HEK293T (cell line): ENCODE results near the gene GABBR2.

ENCODE experiments used
- CTCF ChIA-PET: fragments of 350-600 bp; formaldehyde crosslinking; extraction: SDS; loops from one replicate; lab custom pipeline; 2021; ENCODE audit warnings: antibody characterized with exemption, inconsistent platforms; lab: Yijun Ruan, JAX
- POLR2A ChIA-PET: fragments of 350-600 bp; formaldehyde crosslinking; extraction: SDS; loops from one replicate; lab custom pipeline; 2020; ENCODE audit warnings: antibody characterized with exemption, inconsistent platforms; lab: Yijun Ruan, JAX
- DNase-seq: peaks from one replicate; pipeline ENCODE4 v3.0.0; 2012; ENCODE audit warnings: mixed read lengths; ENCODE audit errors: extremely low spot score
- ARNT ChIP-seq: fragments of 450-650 bp; IDR thresholded peaks from 2 replicates; pipeline ENCODE4 v1.6.1; 2017; ENCODE audit warnings: mild to moderate bottlenecking
- BHLHE40 ChIP-seq: fragments of 450-650 bp; IDR thresholded peaks from 2 replicates; pipeline ENCODE4 v1.6.1; 2016; ENCODE audit warnings: mild to moderate bottlenecking, moderate library complexity, borderline replicate concordance
- CTBP1 ChIP-seq: fragments of 450-650 bp; IDR thresholded peaks from 2 replicates; pipeline ENCODE4 v1.6.1; 2016; ENCODE audit warnings: borderline replicate concordance
- ELF4 ChIP-seq: fragments of 450-650 bp; IDR thresholded peaks from 2 replicates; pipeline ENCODE4 v1.6.1; 2017; ENCODE audit warnings: antibody characterized with exemption
- FOXA1 ChIP-seq: fragments of 450-650 bp; IDR thresholded peaks from 2 replicates; pipeline ENCODE4 v1.6.1; 2016; ENCODE audit warnings: mild to moderate bottlenecking
- FOXK2 ChIP-seq: fragments of 450-650 bp; IDR thresholded peaks from 2 replicates; pipeline ENCODE4 v1.6.1; 2016; ENCODE audit warnings: mild to moderate bottlenecking
- FOXM1 ChIP-seq: fragments of 450-650 bp; IDR thresholded peaks from 2 replicates; pipeline ENCODE4 v1.6.1; 2017; ENCODE audit warnings: mild to moderate bottlenecking, borderline replicate concordance
- HDGF ChIP-seq: fragments of 450-650 bp; IDR thresholded peaks from 2 replicates; pipeline ENCODE4 v1.6.1; 2017; ENCODE audit warnings: antibody characterized with exemption, borderline replicate concordance
- L3MBTL2 ChIP-seq: fragments of 450-650 bp; conservative IDR thresholded peaks from 2 replicates; pipeline ENCODE4 v1.6.1; 2016; ENCODE audit warnings: mild to moderate bottlenecking
- LEF1 ChIP-seq: fragments of 450-650 bp; IDR thresholded peaks from 2 replicates; pipeline ENCODE4 v1.6.1; 2017; ENCODE audit warnings: mild to moderate bottlenecking, borderline replicate concordance
- NFRKB ChIP-seq: fragments of 450-650 bp; IDR thresholded peaks from 2 replicates; pipeline ENCODE4 v1.6.1; 2016; ENCODE audit warnings: mild to moderate bottlenecking, moderate library complexity
- PKNOX1 ChIP-seq: fragments of 450-650 bp; IDR thresholded peaks from 2 replicates; pipeline ENCODE4 v1.6.1; 2016
- SP1 ChIP-seq: fragments of 450-650 bp; IDR thresholded peaks from 2 replicates; pipeline ENCODE4 v1.6.1; 2017
- SUZ12 ChIP-seq: fragments of 450-650 bp; IDR thresholded peaks from 2 replicates; pipeline ENCODE4 v1.6.1; 2016; ENCODE audit warnings: mild to moderate bottlenecking
- TARDBP ChIP-seq: fragments of 450-650 bp; IDR thresholded peaks from 2 replicates; pipeline ENCODE4 v1.6.1; 2016
- ZNF384 ChIP-seq: fragments of 450-650 bp; IDR thresholded peaks from 2 replicates; pipeline ENCODE4 v1.6.1; 2016

Gene GABBR2

GRCh38 chr9:98321269-98321668 is 387.5 kb downstream of the GABBR2 start:
- POLR2A ChIA-PET = no interaction called here
- no peak for DNase-seq
- TF ChIP-seq NFRKB (no peak), LEF1 (no peak), SP1 (no peak), L3MBTL2 (no peak), ZNF384 (no peak), TARDBP (no peak), PKNOX1 (no peak), ELF4 (no peak), BHLHE40 (no peak), CTBP1 (no peak), SUZ12 (no peak), FOXK2 (no peak), FOXA1 (no peak), HDGF (no peak), ARNT (no peak)
- CTCF ChIA-PET = no interaction called here

GRCh38 chr9:98318834-98319478 is 389.8 kb downstream of the GABBR2 start:
- TF ChIP-seq LEF1 (no peak), SUZ12 (no peak), BHLHE40 (no peak), ELF4 (no peak), FOXK2 (no peak), PKNOX1 (no peak), NFRKB (no peak), FOXA1 (no peak), ZNF384 (no peak), TARDBP (no peak), CTBP1 (no peak), SP1 (no peak), HDGF (no peak), ARNT (no peak), L3MBTL2 (no peak), FOXM1 (no peak)
- DNase-seq = no peak
- ChIA-PET POLR2A (no interaction called here), CTCF (no interaction called here)

- ChIA-PET POLR2A (no interaction called here), CTCF (no interaction called here)
- TF ChIP-seq ELF4 = no peak
- no peak for DNase-seq
Observed at GRCh38 chr9:98318041-98318790, 390.5 kb downstream of the GABBR2 start.

- ChIA-PET POLR2A (no interaction called here), CTCF (interaction anchor here (1.5 kb wide), 1 partner anchor 458 kb away, joined by 6 read pairs; no protein-coding TSS in a partner anchor)
- no peak for DNase-seq
- TF ChIP-seq FOXM1 = no peak
- TF ChIP-seq FOXK2 = no peak
- TF ChIP-seq ELF4 = no peak
- TF ChIP-seq SP1 = no peak
- no peak for TF ChIP-seq L3MBTL2
- TF ChIP-seq CTBP1 = no peak
- no peak for TF ChIP-seq PKNOX1
- no peak for TF ChIP-seq ARNT
- TF ChIP-seq LEF1 = no peak
- TF ChIP-seq NFRKB = no peak
- TF ChIP-seq HDGF = no peak
- no peak for TF ChIP-seq FOXA1
- no peak for TF ChIP-seq SUZ12
- TF ChIP-seq TARDBP = no peak
Observed at GRCh38 chr9:98317134-98317857, 391.4 kb downstream of the GABBR2 start.

GRCh38 chr9:98316445-98317133 is 392.1 kb downstream of the GABBR2 start:
- ChIA-PET CTCF (interaction anchor here (1.5 kb wide), 1 partner anchor 459 kb away, joined by 6 read pairs; no protein-coding TSS in a partner anchor), POLR2A (no interaction called here)
- TF ChIP-seq ARNT = no peak
- TF ChIP-seq ZNF384 = no peak
- no peak for TF ChIP-seq NFRKB
- TF ChIP-seq L3MBTL2 = no peak
- TF ChIP-seq FOXM1 = no peak
- no peak for TF ChIP-seq HDGF
- TF ChIP-seq TARDBP = no peak
- no peak for TF ChIP-seq ELF4
- no peak for TF ChIP-seq FOXK2
- no peak for TF ChIP-seq CTBP1
- no peak for TF ChIP-seq LEF1
- TF ChIP-seq SP1 = no peak
- no peak for TF ChIP-seq BHLHE40
- TF ChIP-seq PKNOX1 = no peak

More at GRCh38 chr9:98316445-98317133, 392.1 kb downstream of the GABBR2 start:
- DNase-seq = no peak
